Stimulated activated CD4-positive, alpha-beta T cell treated with anti-CD3 and anti-CD28 coated beads, Interleukin-1b, Interleukin-23, amount 100 ng/mL, for 1 hour (primary cell): ENCODE data around the gene SLC22A15.
"Not testable (repeated sequence)": the region's sequence is repeated elsewhere in the genome, so short reads cannot be mapped to it uniquely, and the experiment has no call there.

Experiments used
- DNase-seq, 2 donors: peaks; one replicate each; pipeline ENCODE4 v3.0.0-alpha.2; 2020; ENCODE audit warnings: low read depth in 2 of 2

The SLC22A15 gene

DNA sequence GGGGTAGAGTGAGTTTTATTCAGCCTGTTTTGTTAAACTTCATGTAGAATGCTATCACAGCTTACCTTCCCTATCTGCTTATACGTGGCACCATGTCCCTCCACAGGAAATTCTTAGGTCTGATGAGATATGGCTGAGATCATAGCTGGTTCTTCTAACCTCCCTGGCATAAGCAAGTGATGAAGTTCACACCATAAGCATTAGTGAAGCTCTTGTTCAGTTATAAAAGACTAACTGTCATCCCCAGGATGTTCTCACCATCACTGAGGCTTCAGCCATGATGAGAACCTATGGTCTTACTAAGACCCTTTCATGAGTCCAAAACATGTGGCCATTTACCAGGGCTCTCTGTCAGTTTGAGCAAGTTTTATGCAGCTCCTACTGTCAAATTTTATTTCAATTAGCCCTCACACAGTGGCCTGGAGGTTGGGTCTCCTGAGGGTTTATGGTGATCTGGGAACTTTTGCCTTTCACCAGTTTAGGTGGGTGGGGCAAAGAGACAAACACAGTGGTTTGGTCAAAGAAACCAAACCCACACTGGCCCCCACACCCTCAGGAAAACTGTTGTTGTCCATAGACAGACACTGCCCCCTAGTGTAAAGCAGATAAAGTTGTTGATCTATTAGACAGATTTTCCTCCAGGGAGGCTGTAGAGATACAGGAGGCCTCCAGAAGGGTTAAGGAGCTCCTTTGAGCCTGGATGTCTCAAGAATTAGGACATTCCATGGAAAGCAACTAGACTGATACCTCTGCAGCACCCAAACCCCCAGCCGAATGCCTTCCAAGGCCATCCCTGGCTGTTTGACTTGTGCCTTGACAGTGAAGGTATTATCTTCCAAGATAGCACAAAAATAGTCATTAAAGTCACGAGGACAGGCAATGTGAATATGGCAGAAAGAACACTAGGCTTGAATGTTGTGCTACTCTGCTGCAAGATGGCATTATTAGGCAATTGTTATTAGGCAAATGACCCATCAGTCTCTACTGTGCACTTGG, 5.0 kb downstream of the SLC22A15 start:
- no peak for DNase-seq

DNA sequence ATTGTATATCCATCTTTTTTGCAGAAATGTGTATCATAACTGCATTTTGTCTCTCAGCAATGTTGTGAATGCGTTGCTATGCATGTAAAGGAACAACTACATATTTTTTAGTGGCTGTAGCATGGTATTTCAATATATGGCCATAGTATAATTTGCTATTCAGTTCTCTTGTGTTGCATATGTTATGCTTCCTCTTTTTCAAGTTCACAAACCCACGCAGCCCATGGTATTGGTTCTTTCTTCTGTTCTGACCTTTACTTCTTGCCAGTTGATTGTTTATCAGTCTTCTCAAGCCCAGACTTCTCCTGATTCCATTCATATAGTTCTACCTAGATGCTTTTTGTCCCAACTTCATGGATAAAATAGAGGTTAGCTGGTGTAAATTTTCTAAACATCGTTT, 6.1 kb downstream of the SLC22A15 start:
- DNase-seq, result no peak

DNA sequence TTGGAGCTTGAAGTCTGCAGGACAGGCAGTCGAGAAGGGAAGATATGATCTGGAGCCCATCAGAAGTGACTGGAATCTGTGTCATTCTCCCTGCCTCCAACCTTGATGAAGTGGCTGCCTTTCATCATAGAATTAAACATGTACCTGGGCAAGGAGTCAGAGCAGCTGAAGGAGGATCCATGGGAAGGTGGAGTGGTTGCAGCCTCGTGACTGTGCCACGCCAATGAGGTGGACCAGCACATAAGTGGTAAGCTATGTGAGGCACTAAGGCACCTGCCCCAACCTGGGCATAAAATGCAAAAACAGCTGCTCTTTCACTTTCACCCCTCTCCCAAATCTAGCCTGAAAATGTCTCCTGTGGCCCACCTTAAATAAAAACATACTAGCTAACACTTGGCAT, 7.3 kb downstream of the SLC22A15 start:
- no peak for DNase-seq

DNA sequence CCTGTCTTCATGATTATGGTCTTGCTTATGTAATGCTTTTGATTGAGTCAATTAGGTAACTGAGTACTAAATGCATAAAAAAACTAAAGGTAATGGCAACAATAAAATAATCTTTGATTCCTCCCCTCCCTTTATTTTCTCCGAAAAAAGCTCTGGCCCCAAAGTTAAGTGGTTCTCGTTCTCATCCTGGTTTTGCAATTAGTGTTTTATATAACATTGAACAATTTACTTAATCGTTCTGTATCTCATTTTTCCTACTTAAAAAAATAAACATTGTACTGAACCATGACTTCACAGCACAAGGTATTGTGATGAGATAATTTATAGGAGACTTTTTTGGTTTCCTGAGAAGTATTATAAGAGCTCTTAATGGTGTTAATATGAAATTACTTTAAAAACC, 11.3 kb downstream of the SLC22A15 start:
- DNase-seq, result no peak

DNA sequence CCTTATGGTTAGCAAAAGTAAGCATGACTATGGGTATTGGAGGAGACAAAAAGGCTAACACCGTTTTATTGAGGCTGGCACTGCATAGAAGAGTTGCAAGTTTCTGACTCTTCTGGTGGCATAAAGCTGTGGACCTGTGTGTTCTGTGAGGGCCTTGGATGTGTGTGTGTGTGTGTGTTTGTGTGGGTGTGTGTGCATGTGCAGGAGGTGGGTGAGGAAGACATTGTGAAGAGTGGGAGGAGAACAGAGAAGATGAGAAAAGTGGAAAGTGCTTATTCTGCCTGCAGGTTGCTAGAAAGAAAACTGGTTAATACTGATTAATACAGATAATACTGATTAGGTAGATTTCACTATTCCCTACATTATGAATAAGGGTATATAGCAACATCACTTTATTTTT, 12.6 kb downstream of the SLC22A15 start:
- DNase-seq, result no peak

DNA sequence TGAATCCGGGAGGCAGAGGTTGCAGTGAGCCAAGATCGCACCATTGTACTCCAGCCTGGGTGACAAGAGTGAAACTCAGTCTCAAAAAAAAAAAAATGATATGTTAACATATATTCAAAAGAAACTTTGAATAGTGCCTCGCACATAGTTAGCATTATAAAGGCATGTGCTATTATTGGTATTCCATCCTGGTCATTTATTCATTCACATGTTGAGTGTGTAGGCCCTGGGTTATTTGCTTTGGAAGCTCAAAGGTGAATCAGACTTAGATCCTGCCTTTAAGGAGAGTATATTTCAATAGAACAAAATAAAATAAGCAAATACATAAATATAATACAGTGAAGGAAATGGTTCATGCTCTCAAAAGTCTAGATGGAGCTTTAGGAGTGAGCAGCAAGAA, 13.4 kb downstream of the SLC22A15 start:
- DNase-seq, result no peak

DNA sequence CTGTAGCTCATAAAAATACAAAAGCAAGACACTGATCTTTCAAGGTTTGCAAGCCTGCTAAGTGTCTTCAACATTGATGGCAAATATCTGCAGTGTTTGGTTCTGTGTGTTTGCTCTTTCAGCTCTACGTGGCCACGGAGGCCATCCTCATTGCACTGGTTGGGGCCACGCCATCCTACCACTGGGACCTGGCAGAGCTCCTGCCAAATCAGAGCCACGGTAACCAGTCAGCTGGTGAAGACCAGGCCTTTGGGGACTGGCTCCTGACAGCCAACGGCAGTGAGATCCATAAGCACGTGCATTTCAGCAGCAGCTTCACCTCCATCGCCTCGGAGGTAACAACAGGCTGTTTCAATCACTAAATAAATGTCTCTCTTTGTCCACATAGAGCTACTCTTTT, 15.6 kb downstream of the SLC22A15 start:
- DNase-seq, result no peak

DNA sequence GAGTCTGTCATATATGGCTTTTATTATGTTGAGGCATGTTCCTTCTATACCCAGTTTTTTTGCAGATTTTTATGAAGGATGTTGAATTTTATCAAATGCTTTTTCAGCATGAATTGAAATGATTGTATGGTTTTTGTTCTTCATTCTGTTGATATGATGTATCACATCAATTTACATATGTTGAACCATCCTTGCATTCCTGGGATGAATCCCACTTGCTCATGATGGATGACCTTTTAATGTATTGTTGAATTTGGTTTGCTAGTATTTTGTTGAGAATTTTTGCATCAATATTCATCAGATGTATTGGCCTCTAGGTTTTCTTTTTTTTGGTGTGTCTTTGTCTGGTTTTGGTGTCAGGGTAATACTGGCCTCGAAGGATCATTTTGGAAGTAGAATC, 21.6 kb downstream of the SLC22A15 start:
- not testable (repeated sequence) for DNase-seq

DNA sequence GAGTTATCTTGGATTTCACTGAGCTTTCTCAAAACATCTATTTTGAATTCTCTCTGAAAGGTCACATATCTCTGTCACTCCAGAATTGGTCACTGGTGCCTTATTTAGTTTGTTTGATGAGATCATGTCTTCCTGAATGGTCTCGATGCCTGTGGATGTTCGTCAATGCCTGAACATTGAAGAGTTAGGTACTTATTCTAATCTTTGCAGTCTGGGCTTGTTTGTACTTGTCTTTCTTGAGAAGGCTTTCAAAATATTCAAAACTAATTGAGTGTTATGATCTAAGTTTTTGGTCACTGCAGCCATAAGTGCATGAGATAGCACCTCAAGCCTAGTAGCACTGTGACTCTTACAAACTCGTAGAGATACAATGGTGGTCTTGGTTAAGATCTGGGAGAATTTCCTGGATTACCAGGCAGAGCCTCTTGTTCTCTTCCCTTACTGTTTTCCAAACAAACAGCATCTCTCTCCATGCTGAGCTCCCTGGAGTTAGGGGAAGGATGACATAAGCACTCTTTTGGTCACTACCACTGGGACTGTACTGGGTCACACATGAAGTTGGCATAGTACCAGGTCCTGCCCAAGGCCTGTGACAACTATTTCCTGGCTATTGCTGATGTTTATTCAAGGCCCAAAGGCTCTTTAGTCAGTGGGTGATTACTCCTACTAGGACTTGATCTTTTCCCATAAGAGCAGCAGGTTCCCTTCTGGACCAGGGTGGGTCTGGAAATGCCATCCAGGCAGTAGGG, 25.6 kb downstream of the SLC22A15 start:
- no peak for DNase-seq

DNA sequence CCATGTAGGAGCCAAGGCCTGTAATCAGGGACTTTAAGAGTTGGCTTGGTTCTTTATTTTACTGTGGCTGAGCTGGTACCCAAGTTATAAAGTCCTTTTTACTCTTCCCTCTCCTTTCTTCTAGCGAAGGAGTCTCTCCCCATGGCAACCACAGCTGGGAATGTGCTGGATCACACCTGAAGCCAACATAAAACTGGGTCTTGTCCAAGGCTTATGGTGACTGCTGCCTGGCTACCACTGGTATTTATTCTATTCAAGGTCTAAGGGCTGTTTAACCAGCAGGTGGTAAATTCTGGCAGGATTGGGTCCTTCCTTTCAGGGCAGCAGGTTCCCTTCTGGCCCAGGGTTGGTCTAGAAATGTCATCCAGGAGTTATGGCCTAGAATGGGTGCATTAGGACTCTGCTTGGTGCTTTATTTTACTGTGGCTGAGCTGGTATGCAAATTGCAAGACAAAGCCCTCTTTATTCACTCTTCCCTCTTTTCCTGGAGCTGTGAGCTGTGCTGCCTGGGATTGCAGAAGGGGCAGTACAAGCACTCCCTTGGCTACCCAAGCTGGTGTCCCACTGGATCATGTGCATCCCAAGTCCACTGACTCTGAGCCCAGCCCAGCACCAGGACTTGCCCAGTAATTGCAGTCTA, 26.6 kb downstream of the SLC22A15 start:
- no peak for DNase-seq

DNA sequence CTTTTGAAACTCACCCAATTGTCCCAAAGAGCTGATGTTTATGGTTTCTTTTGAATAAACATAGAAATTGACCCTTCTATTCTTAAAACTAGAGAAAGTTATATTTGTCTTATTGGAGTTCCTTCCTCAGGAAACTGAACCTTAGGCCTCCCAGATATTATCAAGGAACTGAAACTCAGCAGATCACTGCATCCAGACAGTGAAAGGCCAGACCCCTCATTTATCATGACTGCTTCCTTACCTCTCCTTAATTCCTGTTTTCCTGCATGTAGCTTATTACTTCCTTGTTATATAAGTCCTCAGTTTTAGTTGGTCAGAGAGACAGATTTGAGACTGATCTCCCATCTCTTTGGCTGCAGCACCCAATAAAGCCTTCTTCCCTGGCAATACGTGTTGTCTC, 27.5 kb downstream of the SLC22A15 start:
- DNase-seq, result no peak

DNA sequence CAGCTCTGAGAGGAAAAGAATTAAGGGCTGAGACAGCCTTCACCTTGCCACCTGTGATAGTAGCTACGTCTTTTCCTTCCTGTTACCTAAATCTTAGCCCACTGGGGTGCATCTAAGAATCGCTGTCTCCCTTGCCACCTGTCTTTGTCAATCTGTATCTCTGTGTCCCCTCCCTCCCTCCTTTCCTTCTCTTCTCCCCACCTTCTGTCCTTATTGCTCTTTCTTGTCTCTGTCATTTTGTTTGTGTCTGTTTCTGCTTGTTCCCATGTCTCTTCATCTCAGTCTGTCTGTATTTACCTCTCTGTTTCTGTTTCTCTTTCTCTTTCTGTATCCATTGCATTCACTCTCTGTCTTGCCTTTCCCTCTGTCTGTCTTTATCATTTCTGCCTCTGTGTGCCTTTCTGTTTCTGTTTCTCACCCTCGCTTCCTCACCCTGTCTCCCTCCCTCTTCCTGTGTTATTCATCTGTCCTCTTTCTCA, 30.2 kb downstream of the SLC22A15 start:
- DNase-seq, result no peak

DNA sequence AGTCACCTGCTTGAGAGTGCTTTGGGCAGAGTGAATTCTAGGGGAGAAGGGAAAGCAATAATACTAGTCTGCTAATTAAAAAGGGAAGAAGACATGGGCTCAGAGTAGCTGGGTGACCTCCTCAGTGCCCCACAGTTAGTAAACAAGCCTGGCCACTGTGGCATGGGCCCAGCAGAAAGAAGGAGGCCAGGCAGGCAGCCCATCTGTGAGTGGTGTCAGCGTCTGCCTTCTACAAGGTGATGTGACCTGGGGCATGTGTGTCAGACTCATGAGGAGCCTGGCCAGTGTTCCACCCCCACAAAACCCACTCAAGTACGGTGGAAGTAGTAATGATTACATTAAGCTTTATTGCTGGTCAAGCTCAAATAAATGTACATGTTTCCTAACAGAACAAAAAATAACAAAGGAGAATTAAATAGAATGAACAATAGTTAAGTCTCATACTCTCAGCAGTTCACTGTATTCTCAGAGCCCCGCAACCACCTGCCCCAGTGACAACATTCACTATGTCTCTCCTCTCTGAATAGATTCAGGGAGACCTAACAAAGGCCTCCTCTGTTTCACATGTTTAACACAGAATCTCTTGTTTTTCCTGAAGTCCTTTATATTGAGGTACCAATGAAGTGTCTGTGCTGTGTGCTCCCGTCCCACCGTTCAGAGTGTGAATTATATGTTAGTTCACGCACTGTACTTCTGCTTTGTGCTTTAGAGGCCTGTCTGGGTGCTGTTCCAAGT, 32.5 kb downstream of the SLC22A15 start:
- no peak for DNase-seq

DNA sequence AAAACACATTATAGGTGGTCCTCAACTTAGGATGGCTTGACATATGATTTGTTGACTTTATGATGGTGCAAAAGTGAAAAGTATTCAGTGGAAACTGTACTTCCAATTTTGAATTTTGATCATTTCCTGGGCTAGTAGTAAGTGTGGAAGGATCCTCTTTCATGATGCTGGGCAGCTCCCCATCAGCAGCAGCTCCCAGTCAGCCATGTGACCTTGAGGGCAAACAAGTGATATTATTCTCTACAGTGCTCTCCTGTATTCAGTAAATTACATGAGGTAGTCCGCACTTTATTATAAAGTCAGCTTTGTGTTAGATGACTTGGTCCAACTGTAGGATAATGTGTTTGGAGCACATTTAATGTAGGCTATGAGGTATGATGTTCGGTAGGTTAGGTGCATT, 36.4 kb downstream of the SLC22A15 start:
- no peak for DNase-seq

DNA sequence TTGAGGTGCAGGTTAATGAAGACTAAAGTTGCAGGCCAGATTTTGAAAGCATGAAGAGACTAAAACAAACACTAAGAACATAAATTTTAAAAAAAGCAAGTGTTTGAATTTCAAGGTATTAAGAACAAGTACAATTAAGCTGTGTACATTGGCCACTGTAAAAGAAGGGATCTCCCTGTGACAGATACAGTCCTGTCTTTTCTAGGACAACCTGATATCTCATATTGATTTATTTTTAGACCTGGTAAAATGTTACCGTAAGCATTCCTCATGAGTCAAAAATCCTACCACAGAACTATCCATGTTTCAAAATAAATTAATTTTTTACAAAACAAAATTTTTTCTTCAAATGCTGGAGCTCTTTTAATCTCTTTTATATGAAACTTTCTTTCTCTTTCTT, 39.4 kb downstream of the SLC22A15 start:
- DNase-seq, result no peak

DNA sequence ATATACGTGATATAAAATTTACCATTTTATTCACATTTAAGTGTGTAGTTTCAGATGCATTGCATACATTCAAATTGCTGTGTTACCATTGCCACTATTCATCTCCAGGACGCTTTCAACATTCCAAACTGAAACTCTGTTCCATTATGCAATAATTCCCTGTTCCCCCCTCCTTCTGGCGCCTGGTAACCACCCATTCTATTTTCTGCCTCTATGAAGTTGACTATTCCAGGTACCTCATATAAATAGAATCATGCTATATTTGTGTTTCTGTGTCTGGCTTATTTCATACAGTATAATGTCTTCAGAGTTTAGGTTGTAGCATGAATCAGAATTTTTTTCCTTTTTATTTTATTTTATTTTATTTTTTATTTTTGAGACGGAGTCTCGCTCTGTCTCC, 41.7 kb downstream of the SLC22A15 start:
- no peak for DNase-seq

DNA sequence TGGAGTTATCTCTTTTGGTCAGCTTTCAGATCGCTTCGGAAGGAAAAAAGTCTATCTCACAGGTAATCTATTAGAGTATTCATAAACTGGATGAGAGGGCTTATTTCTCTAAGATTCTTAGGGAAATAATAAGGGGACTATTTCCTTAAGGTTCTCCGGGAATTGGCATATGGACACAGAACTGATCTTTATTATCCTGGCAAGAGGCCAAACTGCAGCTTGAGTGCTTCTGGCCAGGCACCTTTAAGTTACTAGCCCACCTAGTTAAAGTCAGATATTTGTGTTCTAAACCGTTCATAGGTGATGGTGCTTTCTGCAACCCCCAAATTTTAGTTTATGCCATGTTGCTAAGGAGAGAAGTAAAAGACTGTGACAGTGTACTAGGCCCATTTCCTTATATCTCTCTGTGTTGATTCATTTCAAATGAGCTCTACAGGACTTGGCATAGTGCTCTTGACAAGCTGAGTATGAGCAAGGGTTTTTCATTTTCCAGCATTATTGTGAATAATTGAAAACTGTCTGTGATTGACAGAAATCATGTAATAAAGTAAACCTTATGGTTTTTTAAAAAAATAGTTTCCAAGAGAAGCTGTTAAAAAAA, 43.4 kb downstream of the SLC22A15 start:
- no peak for DNase-seq

DNA sequence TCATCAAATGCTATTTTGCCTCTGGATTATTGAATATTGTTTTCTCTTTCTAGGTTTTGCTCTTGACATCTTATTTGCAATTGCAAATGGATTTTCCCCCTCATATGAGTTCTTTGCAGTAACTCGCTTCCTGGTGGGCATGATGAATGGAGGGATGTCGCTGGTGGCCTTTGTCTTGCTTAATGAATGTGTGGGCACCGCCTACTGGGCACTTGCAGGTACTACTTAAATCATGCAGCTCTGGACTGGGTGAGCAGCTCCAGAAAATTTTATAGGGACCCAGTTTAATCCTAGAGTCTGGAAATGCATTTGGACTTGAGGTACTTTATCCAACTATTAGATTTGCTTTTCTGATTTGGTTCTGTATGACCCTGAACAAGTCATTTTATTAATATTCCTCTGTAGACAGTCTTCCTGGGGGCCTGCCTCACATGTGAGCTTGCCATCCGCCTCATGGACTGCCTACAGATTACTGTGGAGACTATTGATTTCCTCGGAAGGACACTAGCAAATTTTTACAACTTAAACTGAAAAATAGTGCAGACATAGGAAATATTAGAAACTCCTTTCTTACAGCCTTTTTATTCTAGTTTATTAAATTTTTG, 44.5 kb downstream of the SLC22A15 start:
- peak in 1 of 2 donors; percentile 29 for DNase-seq

DNA sequence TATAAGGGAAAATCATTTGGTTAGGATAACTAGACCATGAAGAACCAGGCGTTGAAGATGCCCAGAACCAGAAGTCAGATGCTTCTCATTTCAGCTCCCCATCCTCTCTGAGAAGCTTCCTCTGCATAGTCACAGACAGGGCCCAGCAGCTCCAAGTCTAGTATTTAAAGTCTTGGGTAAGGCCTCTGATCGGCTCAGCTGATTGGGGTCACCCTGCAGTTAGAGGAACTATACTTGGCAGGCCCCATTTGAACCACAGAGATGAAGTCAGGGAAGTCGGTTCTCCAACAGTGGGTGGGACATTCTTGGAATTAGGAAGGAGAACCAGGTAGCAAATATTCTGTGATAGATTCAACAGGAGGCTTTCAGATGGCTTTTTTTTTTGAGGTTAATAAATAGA, 48.3 kb downstream of the SLC22A15 start:
- DNase-seq, result no peak

DNA sequence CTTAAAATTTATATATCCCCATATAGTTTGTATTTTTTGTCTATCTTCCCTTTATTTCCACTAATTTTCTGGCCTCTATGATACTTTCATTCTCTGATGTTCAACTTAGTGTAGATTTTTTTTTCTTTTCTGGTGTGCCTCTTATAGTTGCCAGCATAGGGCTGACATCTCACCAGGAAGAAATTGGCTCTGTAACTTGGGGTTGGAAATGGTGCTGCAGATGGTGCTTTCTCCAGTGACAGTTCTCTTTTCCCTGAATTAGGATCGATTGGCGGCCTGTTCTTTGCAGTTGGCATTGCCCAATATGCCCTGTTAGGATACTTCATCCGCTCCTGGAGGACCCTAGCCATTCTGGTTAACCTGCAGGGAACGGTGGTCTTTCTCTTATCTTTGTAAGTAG, 50.3 kb downstream of the SLC22A15 start:
- no peak for DNase-seq

DNA sequence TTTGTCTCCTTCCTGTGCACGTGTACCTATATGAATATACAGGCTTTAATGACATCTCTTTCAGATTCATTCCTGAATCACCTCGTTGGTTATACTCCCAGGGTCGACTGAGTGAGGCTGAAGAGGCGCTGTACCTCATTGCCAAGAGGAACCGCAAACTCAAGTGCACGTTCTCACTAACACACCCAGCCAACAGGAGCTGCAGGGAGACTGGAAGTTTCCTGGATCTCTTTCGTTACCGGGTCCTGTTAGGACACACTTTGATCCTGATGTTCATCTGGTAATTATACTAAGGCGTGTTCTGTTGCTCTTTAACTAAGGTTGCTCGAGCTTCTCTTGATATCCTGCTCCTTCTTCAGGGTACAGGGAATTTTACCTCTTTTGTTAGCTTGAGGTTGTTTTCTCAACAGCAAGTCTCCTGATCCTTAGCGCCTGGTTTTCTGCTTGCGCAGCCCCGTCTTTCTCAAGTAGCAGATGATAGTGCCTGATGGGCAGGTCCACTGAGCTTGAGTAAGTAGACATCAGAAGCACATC, 55.1 kb downstream of the SLC22A15 start:
- no peak for DNase-seq
